H9 (cell line): ENCODE results near the gene TRIP6. TPM values are rescaled to one million over a fixed set of nuclear protein-coding genes. Genes with fewer than 3 reads are reported as not detected.

ENCODE experiments used
- DNase-seq: peaks from one replicate; pipeline ENCODE4 v3.0.0-alpha.2; 2017
- H2AFZ ChIP-seq: one replicate; pipeline ENCODE4 v1.6.1; 2013; ENCODE audit warnings: mild to moderate bottlenecking, low read length, control low read depth, moderate library complexity
- H2AK5ac ChIP-seq: 2 replicates; pipeline ENCODE4 v1.6.1; 2013; ENCODE audit warnings: low read length, control low read depth, mixed read lengths; ENCODE audit not compliant: insufficient read length
- H2BK120ac ChIP-seq: one replicate; pipeline ENCODE4 v1.6.1; 2013; ENCODE audit warnings: low read depth, mild to moderate bottlenecking, low read length, control low read depth, inconsistent platforms; ENCODE audit not compliant: poor library complexity, severe bottlenecking
- H2BK12ac ChIP-seq: 2 replicates; pipeline ENCODE4 v1.6.1; 2013; ENCODE audit warnings: low read length, control low read depth, mixed read lengths, low read depth; ENCODE audit not compliant: insufficient read length
- H2BK15ac ChIP-seq: 2 replicates; pipeline ENCODE4 v1.6.1; 2013; ENCODE audit warnings: low read depth, low read length, control low read depth
- H2BK20ac ChIP-seq: one replicate; pipeline ENCODE4 v1.6.1; 2013; ENCODE audit warnings: low read depth, mild to moderate bottlenecking, low read length, control low read depth, inconsistent platforms; ENCODE audit not compliant: poor library complexity, severe bottlenecking
- H2BK5ac ChIP-seq: 2 replicates; pipeline ENCODE4 v1.6.1; 2013; ENCODE audit warnings: low read length, control low read depth, mixed read lengths; ENCODE audit not compliant: insufficient read length
- H3K14ac ChIP-seq: 2 replicates; pipeline ENCODE4 v1.6.1; 2013; ENCODE audit warnings: low read length, control low read depth; ENCODE audit not compliant: insufficient read depth
- H3K18ac ChIP-seq: 2 replicates; pipeline ENCODE4 v1.6.1; 2013; ENCODE audit warnings: low read depth, mild to moderate bottlenecking, mixed read lengths, low read length, control low read depth; ENCODE audit not compliant: insufficient read length
- H3K23ac ChIP-seq: 2 replicates; pipeline ENCODE4 v1.6.1; 2013; ENCODE audit warnings: low read length, control low read depth, mixed read lengths, low read depth; ENCODE audit not compliant: insufficient read length
- H3K23me2 ChIP-seq: 2 replicates; pipeline ENCODE4 v1.6.1; 2013; ENCODE audit warnings: low read depth, mild to moderate bottlenecking, mixed read lengths, low read length, control low read depth; ENCODE audit not compliant: insufficient read length, poor library complexity, severe bottlenecking
- H3K27ac ChIP-seq: 2 replicates; pipeline ENCODE4 v1.5.1; 2013; ENCODE audit warnings: low read length, control low read depth, mixed read lengths, low read depth; ENCODE audit not compliant: insufficient read length
- H3K27me3 ChIP-seq: 2 replicates; pipeline ENCODE4 v1.6.1; 2013; ENCODE audit warnings: low read length, control low read depth, inconsistent platforms; ENCODE audit not compliant: insufficient read depth
- H3K4ac ChIP-seq: 2 replicates; pipeline ENCODE4 v1.6.1; 2013; ENCODE audit warnings: low read depth, mild to moderate bottlenecking, control low read depth, inconsistent platforms, low read length, moderate library complexity
- H3K4me1 ChIP-seq: 2 replicates; pipeline ENCODE4 v1.6.1; 2013; ENCODE audit warnings: low read length, control low read depth, inconsistent platforms; ENCODE audit not compliant: insufficient read depth
- H3K4me2 ChIP-seq: 2 replicates; pipeline ENCODE4 v1.6.1; 2013; ENCODE audit warnings: low read length, control low read depth, mixed read lengths; ENCODE audit not compliant: insufficient read length, insufficient read depth
- H3K56ac ChIP-seq: 2 replicates; pipeline ENCODE4 v1.6.1; 2013; ENCODE audit warnings: low read depth, mild to moderate bottlenecking, mixed read lengths, low read length, control low read depth; ENCODE audit not compliant: insufficient read length
- H3K79me1 ChIP-seq: 2 replicates; pipeline ENCODE4 v1.6.1; 2013; ENCODE audit warnings: low read depth, mild to moderate bottlenecking, moderate library complexity, low read length, control low read depth, inconsistent platforms; ENCODE audit not compliant: insufficient read depth, poor library complexity, severe bottlenecking
- H3K79me2 ChIP-seq: 2 replicates; pipeline ENCODE4 v1.6.1; 2013; ENCODE audit warnings: low read length, control low read depth, inconsistent platforms; ENCODE audit not compliant: insufficient read depth
- H3K9ac ChIP-seq: 2 replicates; pipeline ENCODE4 v1.6.1; 2013; ENCODE audit warnings: low read length, control low read depth, mixed read lengths; ENCODE audit not compliant: insufficient read length; ENCODE audit errors: extremely low read depth
- H3K9me3 ChIP-seq: one replicate; pipeline ENCODE4 v1.6.1; 2013; ENCODE audit warnings: low read depth, low read length, inconsistent platforms; ENCODE audit not compliant: control insufficient read depth
- H3T11ph ChIP-seq: one replicate; pipeline ENCODE4 v1.6.1; 2013; ENCODE audit warnings: mild to moderate bottlenecking, low read length, control low read depth, inconsistent platforms
- H4K20me1 ChIP-seq: one replicate; pipeline ENCODE4 v1.6.1; 2013; ENCODE audit not compliant: control insufficient read depth, insufficient read length, insufficient read depth
- H4K5ac ChIP-seq: 2 replicates; pipeline ENCODE4 v1.6.1; 2013; ENCODE audit warnings: low read depth, mild to moderate bottlenecking, mixed read lengths, low read length, control low read depth; ENCODE audit not compliant: insufficient read length
- H4K8ac ChIP-seq: replicated peaks from 2 replicates; pipeline ENCODE4 v1.6.1; 2013; ENCODE audit warnings: low read length, control low read depth, mixed read lengths, low read depth; ENCODE audit not compliant: insufficient read length
- H4K91ac ChIP-seq: 2 replicates; pipeline ENCODE4 v1.6.1; 2013; ENCODE audit warnings: low read depth, mild to moderate bottlenecking, moderate library complexity, mixed read lengths, low read length, control low read depth; ENCODE audit not compliant: insufficient read length
- H3K27ac Mint-ChIP-seq, 3 experiments: 2 replicates in 2 of 3; 3 replicates in 1 of 3; pipeline ENCODE4 v1.8.0; 2020 to 2021; ENCODE audit warnings: mixed read lengths in 3 of 3, mild to moderate bottlenecking in 1 of 3, moderate library complexity in 1 of 3
- H3K27me3 Mint-ChIP-seq: 2 replicates; pipeline ENCODE4 v1.8.0; 2021; ENCODE audit warnings: low read depth, mild to moderate bottlenecking, moderate library complexity, mixed read lengths
- H3K36me3 Mint-ChIP-seq, 3 experiments: 2 replicates in 2 of 3; 3 replicates in 1 of 3; pipeline ENCODE4 v1.8.0; 2020 to 2021; ENCODE audit warnings: low read depth in 3 of 3, mixed read lengths in 3 of 3; ENCODE audit not compliant: insufficient read depth in 1 of 3
- H3K4me1 Mint-ChIP-seq, 2 experiments: 2 replicates each; pipeline ENCODE4 v1.8.0; 2020; ENCODE audit warnings: mixed read lengths in 2 of 2
- H3K4me3 Mint-ChIP-seq, 2 experiments: 2 replicates in 1 of 2; 3 replicates in 1 of 2; pipeline ENCODE4 v1.8.0; 2020 to 2021; ENCODE audit warnings: mild to moderate bottlenecking in 2 of 2, mixed read lengths in 2 of 2, moderate library complexity in 1 of 2
- H3K9me3 Mint-ChIP-seq, 2 experiments: 2 replicates in 1 of 2; 3 replicates in 1 of 2; pipeline ENCODE4 v1.8.0; 2020; ENCODE audit warnings: mild to moderate bottlenecking in 2 of 2, mixed read lengths in 2 of 2, moderate library complexity in 1 of 2
- WGBS: extraction: QIAGEN DNeasy Blood & Tissue Kit; methylation state at CpG from one replicate; pipeline ENCODE4 v1.1.7; 2013; ENCODE audit warnings: missing lambda C conversion rate, low lambda C conversion rate, mixed read lengths; ENCODE audit not compliant: insufficient read length; ENCODE audit errors: extremely low coverage; 5-methylcytosine and 5-hydroxymethylcytosine counted together
- total RNA-seq: library from RNA; stranded (reverse); gene quantifications from 2 replicates; pipeline ENCODE4 v1.2.1, GENCODE V29; 2021
- TF ChIP-seq, protein P1 (sequence below): fragments of 200-600 bp; sonication (generic); conservative IDR thresholded peaks from 3 replicates; pipeline ENCODE4 v1.8.0; 2021; ENCODE audit warnings: antibody characterized with exemption, mild to moderate bottlenecking

Gene TRIP6
- total RNA-seq, 1 experiment from 2014 or later, result 122 TPM

DNA sequence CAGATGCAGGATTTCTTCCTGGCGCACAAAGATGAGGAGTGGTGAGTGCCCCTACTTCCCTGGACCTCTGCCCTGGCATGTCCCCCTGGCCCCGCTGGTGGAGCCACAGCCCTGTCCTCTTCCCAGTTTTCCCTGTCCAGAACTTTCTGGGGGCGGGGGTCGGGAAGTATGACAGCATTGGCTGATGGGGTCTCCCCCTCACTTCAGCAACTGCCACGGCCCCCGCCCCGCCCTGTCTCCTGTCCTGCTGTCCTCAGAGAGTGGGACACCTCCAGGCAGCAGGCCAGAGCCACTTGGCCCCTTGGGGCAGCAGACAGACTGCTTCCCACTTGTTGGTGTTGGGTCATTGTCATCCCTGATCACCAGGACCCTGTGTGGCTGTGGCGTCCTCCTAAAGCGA lies 15.0 kb downstream of the TRIP6 start:
- Mint-ChIP-seq H3K4me1 (peaks cover 22 to 38% of the 10 kb centered on the region in 2 experiments), H3K36me3 (peaks cover 81 to 97% (median 96%) of the 10 kb centered on the region in 3 experiments), H3K9me3 (no peaks in the 10 kb centered on the region), H3K4me3 (no peak overlapping the region), H3K27ac (peak overlapping the region in 1 of 3 experiments; percentile 75; a peak in 1 of 7 replicates), H3K27me3 (no peaks in the 10 kb centered on the region; the same call in 1 of the 2 replicates)
- no peak overlapping the region for H2BK120ac ChIP-seq
- peaks cover 20% of the 10 kb centered on the region; the same call in 1 of the 2 replicates for H3K79me2 ChIP-seq
- no peak overlapping the region for H2AK5ac ChIP-seq
- no peaks in the 10 kb centered on the region for H3K4me1 ChIP-seq
- H4K8ac ChIP-seq, result no peak overlapping the region
- no peak overlapping the region for H2BK15ac ChIP-seq
- no peak for DNase-seq
- H3K4ac ChIP-seq, result no peak overlapping the region
- no peak overlapping the region for H3K27ac ChIP-seq
- no peak overlapping the region for H4K91ac ChIP-seq
- H3K27me3 ChIP-seq, result no peaks in the 10 kb centered on the region
- H3K14ac ChIP-seq, result no peak overlapping the region
- no peak overlapping the region for H2AFZ ChIP-seq
- no peak overlapping the region for H2BK12ac ChIP-seq
- TF ChIP-seq, protein P1, sequence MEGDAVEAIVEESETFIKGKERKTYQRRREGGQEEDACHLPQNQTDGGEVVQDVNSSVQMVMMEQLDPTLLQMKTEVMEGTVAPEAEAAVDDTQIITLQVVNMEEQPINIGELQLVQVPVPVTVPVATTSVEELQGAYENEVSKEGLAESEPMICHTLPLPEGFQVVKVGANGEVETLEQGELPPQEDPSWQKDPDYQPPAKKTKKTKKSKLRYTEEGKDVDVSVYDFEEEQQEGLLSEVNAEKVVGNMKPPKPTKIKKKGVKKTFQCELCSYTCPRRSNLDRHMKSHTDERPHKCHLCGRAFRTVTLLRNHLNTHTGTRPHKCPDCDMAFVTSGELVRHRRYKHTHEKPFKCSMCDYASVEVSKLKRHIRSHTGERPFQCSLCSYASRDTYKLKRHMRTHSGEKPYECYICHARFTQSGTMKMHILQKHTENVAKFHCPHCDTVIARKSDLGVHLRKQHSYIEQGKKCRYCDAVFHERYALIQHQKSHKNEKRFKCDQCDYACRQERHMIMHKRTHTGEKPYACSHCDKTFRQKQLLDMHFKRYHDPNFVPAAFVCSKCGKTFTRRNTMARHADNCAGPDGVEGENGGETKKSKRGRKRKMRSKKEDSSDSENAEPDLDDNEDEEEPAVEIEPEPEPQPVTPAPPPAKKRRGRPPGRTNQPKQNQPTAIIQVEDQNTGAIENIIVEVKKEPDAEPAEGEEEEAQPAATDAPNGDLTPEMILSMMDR, result no peak
- H3K56ac ChIP-seq, result no peak overlapping the region
- H4K20me1 ChIP-seq, result no peaks in the 10 kb centered on the region
- no peak overlapping the region for H3K4me2 ChIP-seq
- H2BK20ac ChIP-seq, result no peak overlapping the region
- WGBS, result no CpG with 5 or more reads among the region's 9 CpGs
- H3K23me2 ChIP-seq, result no peaks in the 10 kb centered on the region
- no peak overlapping the region for H3K23ac ChIP-seq
- no peaks in the 10 kb centered on the region for H3K9me3 ChIP-seq
- no peak overlapping the region for H3K9ac ChIP-seq
- no peak overlapping the region for H2BK5ac ChIP-seq
- H3K79me1 ChIP-seq, result peaks cover 6% of the 10 kb centered on the region
- H4K5ac ChIP-seq, result no peak overlapping the region
- H3K18ac ChIP-seq, result no peak overlapping the region
- H3T11ph ChIP-seq, result no peak overlapping the region
